HG03280 (cell line): ENCODE results near the gene TEAD3.

Source experiments
- ATAC-seq: cut with Tn5 transposase; IDR thresholded peaks from one replicate; pipeline ENCODE4 v1.9.1; 2021; ENCODE audit warnings: mild to moderate bottlenecking, moderate library complexity; ENCODE audit not compliant: unreplicated experiment

TEAD3 gene

DNA sequence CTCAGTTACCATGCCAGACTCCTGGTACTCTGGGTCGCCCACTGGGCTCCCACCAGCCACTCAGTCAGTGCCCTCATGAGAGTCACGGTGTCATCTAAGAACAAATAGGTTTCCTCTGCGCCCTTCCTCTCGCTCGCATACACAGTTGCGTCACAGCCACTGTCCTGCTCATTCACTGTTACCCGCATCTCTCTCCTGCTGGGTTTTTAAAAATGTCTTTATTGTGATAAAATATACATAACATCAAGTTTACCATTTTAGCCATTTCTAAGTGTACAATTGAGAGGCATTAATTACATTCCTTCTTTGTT is 4.0 kb downstream of the TEAD3 start:
- ATAC-seq = no peak

DNA sequence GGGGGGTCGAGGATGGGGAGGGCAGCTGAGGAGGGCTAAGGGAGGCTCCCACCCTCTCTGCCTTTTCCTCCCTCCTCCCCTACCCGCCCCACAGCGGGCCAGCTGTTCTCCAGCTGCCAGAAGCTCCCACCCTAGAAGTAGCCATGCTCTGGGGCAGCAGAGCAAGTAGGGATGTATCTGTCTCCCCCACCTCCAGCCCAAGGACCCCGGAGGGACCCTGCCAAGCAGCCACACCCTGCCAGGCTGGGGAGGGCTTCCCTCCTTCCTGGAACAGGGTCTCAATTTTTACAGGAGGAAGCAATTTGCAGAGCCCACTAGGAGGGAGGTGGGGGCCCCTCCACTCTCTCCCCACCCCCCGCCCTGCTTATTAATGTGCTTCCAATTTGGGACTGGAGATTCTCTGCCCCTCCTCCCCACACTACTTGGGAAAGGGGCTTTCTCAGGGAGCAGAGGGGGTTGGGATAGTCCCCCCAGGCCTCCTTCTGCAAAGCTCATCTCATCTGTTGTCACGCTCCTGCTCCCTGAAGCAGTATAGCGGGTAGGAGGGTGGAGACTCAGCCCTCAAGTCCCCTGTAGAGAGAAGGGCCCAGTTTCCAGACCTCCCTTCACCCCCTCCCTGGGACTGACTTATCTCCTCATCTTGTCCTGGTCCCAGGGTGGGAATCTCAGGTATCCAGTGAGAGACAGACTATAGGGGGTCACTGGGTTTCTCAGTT is 4.5 kb downstream of the TEAD3 start:
- no peak for ATAC-seq

DNA sequence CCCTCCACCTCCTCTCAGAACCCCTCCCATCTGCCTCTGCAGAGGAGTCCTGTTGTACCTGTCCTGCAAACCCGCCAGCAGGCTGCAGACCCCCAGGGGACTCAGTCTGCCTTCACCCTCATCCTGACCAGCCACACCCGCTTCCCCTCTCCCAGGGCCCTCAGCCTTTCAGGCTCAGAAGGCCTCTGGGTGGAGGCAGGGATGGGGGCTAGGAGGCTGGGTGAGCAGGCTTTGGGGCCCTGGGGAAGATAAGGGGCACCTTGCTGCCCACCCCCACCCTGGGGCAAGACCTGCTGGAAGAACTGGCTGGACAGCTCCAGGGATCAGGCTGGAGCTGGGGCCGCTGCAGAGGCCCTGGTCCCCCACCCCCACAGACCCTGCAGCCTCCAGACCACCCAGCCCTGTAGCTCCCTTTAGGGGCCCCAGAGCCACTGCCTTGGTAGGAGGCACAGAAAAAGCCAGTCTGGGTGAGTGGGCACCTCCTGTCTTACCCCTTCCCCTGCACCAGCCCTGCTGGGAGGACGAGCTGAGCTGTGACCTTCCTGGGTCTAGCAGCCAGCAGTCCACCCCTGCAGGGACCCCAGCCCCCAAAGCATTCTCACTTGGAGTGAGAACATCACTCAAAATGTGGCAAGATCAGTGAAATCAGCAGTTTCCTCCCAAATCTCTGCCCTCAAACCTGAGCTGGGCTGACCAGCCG is 5.2 kb downstream of the TEAD3 start:
- ATAC-seq = no peak

DNA sequence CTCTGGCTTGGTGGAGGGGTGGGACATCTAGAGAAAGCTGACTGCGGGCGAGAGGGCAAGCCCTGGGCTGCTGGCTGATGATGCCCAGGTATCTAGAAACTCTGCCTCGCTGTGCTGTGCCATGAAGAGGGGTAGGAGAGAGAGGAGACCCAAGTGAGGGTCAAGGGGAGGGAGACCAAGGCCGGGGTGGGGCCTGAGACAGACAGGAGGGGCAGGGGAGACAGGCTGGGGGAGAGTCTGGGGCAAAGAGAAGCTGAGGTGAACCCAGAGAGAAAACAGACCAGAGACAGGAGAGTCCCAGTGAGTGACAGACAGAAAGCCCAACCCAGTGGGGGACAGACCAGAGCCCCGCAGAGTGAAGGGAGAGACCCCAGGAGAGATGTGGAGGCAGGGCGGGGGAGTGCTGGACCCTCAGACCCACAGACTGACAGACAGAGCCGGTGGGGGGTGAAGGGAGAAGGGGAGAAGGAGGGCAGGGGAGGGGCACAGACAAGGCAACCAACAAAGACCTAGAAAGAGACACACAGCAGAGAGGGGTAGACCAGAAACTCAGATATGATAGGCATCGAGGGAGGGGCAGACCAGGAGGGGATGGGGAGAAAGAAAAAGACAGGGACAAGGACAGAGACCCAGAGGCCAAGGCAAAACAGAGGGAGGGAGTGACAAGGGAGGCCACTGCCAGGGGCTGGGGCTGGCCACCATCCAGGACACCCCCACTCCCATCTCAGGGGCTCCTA is 5.9 kb downstream of the TEAD3 start:
- ATAC-seq = no peak

DNA sequence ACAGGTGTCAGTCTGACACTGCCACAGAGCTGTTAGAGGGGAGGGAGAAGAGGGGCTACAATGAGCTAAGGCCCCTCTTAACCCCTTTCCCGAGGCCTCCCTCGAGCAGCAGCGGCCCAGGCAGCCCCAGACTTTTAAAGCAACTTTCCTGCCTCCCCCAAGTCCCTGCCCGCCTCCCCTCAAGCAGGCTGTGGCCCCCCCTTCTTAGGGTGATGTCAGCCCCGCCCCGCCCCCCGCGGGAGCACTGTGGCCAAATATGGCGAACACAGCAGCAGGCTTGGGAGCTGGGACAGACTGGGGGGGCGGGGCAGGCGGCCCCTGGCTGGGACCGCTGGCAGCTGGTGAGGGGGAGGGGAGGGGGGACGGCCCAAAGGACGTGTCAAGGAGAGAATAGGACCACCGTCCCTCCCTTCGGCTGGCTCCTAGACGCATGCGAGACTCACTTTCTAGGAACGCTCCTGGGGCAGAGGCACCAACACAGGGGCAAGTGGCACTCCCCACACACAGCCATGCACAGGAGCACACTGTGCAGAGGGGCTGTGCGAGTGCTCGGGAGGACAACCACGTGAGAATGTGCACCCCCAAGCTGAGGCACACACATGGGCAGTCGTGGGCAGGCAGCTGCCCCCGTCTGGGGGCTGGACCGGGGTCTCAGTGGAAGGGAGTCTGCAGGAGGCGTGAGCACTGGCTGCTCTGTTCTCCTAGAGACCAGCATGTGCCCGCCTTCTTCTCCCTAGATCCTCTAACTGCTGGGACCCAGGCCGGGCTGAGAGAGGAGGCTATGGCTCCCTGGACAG is 6.7 kb downstream of the TEAD3 start:
- ATAC-seq = no peak

DNA sequence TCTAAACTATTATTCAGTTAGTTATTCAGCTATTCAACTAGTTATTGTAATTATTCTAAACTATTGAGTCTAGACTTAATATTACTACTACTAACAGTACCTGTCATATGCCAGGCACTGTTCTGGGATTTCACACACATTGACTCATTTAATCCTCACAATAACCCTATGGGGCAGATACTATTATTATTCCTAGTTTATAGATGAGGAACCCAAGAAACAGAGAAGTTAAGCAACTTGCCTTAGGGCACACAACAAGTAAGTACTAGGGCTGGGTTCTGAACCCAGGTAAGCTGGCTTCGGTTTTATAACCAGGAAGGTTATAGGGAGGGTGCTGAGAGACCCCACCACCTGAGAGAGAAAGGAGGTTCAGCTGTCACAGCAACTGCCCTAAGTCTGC is 7.8 kb downstream of the TEAD3 start:
- no peak for ATAC-seq

DNA sequence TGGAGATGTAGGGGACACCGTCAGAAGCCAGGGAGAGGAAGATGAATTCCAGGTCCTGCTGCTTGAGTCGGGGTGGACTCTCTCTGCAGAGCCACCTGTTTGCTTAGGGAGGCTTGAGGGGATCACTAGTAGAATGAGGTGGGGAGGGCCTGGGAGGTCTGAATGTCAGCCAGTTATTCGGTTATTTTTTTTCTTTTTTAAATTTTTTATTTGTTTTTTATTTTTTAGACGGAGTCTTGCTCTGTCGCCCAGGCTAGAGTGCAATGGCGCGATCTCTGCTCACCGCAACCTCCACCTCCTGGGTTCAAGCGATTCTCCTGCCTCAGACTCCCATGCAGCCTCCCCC is 8.4 kb downstream of the TEAD3 start:
- ATAC-seq = no peak

DNA sequence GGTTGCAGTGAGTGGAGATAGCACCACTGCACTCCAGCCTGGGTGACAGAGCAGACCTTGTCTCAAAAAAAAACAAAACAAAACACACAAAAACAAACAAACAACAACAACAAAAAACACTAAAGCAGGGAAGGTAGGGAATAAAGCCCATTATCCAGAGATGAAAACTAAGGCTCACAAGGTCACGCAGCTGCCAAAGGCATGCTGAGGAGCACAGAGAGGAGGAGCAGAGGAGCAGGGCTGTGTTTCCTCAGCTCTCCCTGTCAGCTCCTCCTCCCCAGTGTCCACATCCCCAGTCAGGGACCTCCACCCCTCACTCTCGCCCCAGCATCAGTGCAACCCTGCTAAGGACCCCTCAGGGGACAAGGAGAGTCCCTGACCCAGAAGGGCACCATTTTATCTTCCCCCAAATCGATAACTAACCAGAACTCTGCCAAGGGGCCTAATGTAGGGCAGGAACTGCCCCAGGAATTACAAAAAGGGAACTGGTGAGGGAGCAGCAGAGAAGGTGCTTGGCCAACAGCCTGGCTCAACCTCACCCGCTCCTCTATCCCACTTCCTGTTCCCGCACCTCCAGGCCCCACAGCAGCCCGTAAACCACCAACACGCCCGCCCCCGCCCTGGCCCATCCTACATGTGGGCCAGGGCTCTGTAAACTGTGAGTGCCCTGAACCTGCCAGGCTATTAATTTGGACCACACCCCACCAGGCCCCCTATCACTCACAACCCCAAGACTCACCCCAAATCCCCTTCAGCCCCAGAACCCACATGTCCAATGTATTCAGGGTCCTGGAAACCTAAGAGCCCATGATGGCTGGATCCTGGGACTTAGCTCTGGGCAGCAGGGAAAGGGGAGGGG is 9.0 kb downstream of the TEAD3 start:
- no peak for ATAC-seq

DNA sequence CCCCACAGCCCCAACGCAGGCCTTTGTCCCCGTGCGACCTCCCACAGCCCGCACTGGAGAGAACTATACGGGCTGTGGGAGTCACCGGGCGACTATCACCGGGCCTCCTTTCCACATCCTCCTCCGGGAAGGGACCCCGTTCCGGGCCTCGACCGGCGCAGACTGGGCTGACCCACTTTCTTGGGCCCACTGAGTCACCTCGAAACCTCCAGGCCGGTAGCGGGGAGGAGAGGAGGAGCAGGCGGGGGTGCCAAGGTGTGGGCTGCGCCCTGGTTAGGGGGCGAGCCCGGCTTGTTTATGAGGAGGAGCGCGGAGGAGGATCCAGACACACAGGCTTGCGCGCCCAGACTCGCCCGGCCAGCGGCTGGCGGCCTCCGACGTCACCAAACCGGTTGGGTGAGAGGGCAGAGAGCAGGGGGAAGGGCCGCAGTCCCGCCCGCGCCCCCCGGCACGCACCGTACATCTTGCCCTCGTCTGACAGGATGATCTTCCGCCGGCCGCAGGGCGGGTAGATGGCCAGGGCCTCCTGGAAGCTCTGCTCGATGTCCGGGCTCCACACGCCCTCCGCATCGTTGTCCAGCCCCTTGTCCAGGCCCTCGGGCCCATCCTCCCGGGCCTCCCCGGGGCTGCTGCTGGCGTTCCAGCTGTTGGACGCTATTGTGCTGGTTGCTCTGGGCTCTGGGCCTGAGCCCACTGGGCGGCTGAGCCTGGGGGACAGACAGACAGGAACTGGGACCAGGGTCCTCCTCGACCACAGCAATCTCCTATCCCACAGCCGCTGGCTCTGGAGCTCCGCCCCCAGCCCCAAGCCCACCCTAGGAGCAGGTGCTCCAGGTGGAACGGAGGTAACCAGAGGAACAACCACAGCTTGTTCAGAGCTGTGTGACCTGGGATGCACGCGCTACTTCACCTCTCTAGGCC is 10.6 kb downstream of the TEAD3 start:
- ATAC-seq = no peak

DNA sequence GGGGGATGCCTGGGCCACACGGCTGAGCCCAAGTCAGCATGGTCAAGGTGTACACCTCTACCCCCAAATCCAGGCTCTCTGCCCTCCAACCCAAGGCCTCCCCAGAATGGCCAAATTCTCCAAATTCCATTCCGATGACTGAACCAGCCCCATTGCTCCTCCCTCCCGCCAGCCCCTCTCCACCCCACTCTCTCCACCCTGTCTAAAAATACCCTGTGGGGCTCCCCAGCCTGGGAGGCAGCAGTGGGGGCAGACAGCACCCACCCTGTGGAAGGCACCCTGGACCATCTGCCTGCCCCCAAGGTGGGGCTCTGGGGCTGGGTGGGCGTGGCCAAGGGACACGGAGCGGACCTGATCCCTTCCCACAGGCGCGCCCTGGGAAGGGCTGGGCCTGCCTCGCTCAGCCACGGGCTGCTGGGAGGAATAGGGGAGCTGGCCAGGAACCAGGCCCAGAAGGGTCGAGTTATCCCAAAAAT is 11.4 kb downstream of the TEAD3 start:
- ATAC-seq = no peak

DNA sequence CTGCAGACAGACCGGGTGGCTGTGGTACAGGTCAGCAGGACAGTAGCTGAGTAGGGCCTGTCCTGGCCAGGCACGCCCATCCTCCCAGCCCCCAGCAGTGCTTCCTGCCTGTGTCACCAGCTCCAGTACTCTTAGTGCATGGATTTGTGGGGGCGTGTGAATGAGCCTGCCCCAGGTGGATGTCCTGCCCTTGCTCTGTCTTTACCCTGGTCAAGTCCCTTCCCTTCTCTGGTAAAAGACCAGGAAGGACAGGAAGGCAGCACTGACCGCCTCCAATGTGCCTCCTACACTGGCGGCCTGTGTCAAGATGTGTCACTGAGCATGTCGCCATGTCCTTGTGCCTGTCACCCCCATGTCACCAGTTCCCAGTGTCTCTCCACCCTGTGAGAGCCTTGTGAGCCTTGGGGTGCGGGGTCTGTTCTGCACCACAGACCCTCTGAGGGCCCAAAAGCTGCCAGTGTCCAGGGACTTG is 11.9 kb downstream of the TEAD3 start:
- ATAC-seq = no peak

DNA sequence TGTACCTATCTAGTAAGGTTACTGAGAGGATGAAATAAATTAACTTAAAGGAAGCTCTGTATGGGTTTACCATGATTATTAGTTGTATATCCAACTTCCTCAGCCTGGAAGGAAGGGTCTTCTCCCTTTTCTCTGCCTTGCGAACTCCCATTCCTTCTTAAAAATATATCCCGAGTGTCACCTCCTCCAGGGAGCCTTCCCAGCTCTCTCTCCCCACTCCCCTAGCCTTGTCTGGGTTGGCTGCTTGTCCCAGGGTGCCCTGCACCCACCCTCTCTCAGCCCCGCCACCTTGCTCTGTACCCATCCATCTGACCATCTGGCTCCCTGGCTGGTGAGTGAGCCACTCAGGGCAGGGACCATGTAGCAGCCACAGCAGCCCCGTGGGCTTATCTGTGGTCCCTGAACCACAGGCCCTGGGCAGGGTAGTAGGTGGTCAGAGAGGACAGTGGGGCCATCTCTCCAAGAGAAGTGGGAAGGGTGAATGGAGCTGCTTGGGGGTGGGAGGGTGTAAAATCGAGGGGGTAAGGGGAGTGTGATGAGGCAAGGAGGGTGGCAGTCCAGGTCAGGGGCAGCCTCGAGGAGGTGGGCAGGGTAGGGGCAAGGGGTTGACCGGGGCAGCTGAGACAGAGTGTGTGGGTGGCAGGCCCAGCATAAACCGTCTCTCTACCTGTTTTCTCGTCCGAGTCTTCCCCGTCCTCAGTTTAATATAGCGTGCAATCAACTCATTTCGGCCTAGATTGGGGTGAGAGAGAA is 12.8 kb downstream of the TEAD3 start:
- ATAC-seq = no peak

DNA sequence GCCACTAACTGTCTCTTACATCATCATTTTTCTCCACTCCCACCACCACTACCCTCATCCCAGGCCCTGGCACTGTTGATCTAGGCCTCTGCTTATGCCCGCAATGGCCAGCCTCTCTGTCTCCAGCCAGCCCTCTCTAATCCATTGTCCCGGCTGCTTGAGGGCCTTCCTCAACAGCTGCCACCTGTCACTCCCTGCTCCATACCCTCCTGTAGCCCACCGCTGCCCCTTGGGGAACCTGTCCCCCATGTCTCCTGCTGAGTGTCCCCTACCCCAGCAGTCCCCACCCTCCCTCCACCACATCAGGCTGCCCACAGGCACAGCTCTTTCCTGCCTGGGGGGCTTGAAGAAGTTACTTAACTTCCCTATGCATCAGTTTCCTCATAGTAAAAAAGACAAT is 13.4 kb downstream of the TEAD3 start:
- ATAC-seq = no peak

DNA sequence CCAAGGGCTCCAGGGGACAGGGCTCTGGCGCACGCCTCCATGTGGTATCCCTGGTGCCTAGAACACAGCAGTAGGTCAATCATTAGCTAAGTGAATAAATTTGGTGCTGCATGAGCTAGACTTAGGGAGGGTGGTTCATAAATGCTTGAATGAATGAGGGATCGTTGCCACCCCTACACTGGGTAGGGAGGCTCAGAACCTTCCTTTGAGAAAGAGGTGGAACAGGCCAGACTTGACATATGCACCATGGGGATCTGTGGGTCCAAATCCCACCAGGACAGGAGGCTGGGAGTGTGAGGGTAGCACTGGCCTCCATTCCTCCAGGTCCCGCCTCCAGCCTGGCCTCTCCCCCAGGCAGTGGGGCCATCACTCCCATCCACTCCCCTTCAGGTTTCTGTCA is 13.8 kb downstream of the TEAD3 start:
- ATAC-seq = no peak

DNA sequence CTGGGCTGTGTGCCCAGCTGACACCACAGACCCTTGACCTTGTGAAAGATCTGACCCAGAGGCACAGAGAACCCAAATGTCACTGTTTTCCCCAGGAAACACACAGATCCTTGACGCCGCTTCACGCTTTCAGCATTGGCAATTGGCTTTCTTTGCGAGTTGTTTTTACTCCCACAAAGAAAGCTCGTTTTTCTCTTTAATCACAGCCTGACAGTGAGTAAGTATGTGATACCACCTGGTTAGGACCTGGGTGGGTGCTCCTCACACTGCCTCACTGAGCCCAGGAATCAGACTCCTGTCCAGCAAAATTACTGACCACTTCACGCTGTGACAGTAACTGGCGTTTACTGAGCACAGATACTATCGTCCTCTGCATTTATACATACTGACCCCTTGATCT is 15.7 kb downstream of the TEAD3 start:
- no peak for ATAC-seq

DNA sequence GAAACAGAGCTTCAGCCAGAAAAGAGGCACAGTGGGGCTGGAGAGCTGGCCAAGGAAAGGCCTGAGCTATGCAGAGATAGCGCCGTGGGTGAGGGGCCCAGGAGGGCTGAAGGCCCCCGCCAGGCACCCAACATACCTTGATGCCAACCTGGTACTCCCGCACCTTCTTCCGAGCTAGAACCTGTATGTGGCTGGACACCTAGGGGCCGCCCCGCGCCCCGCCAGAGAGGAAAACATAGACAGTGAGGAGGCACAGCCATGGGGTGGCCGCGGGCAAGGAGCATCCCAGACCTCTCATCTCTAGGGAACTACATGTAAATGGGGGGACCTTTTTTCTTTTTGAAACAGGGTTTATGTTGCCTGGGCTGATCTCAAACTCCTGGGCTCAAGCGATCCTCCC is 16.7 kb downstream of the TEAD3 start:
- ATAC-seq = no peak

DNA sequence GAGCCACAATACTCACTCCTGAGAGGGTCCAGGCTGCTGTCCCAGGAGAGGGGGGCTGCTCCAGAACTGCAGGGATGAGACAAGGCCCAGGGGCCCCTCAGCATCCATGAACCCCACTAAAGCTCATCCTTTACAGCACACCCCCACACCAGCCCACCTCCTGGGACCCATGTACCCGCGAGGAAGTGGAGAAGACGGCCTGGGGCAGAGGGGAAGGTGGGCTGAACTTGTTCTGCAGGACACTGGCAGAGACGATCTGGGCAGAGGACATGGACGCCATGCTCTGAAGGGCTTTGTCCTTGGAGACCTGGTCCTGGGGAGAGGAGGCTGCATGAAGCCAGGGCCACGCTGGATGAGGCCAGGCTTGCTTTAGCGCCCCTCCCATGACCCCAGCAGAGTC is 18.6 kb downstream of the TEAD3 start:
- ATAC-seq = no peak

DNA sequence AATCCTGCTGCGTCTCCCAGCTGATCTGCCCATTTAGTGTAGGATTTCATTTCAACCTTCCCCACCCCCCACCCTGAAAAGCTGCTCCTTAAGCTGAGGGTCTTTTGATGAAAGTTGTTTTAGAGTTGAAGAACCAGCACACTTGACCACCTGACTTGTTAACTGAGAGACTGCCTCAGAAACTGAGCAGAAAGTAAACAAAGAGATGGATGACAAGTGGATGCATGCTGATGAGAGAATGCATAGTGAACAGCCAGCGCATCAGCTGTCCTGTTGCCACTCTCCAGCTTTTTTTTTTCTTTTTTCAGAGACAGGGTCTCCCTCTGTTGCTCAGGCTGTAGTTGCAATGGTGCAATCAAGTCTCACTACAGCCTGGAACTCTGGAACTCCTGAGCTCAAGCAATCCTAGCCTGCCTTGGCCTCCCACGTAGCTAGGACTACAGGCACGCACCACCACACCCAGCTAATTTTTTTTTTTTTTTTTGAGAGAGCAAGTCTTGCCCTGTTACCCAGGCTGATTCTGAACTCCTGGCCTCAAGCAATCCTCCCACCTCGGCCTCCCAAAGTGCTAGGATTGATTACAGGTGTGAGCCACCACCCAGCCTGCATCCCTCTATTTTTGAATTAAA is 19.2 kb downstream of the TEAD3 start:
- ATAC-seq = no peak
